ENCODE measurements around the gene CACHD1. TPM values are rescaled to one million over a fixed set of nuclear protein-coding genes. Genes with fewer than 3 reads are reported as not detected.

The CACHD1 gene
- total and polyA plus RNA-seq, 2 of the 8 experiments (the other 6 are each of a cell fraction or from before 2014, with no cell fraction given): 22.2 to 42.5 TPM

DNA sequence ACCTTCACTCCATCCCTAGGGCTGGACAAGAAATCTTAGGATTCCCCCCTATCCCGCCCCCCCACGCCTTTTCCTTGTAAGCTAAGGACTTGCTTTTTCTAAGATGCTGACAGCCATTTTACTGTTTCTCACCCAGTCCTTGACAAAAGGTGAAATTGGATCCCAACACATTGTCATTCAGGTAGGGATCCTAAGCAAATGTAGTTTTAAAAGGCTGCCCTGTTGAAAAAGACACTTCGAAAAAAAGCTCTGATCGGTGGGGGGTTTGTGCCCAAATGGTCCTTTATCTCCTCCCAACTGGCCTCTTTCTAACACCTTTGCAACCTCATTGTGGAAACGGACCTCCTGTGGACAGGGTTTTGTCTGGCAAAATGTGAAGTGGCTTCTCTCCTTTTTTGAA, 2.9 kb downstream of the CACHD1 start:
- H2BK12ac ChIP-seq (ENCODE audit: low read depth, low read length): no peak overlapping the region
- H2AK5ac ChIP-seq (ENCODE audit: low read depth, low read length): no peak overlapping the region
- H3K4me3 ChIP-seq (ENCODE audit: extremely low read depth in 1 of 4, insufficient read depth in 2 of 4, low read depth in 3 of 4, low read length in 4 of 4): peak overlapping the region; percentile 76 to 94 (median 90)
- peak; percentile 100 for FAIRE-seq
- H3K27ac ChIP-seq (ENCODE audit: low read depth, low read length): 0 out of 2 replicates have a peak overlapping the region, but pooled peaks have one; percentile 12
- H3K9ac ChIP-seq (replicated peaks in 1 of 4; ENCODE audit: extremely low read depth in 1 of 4, low read depth in 3 of 4, low read length in 3 of 4): no peak overlapping the region
- no peak overlapping the region for H2BK20ac ChIP-seq (ENCODE audit: low read length)
- no peak overlapping the region for H3K56ac ChIP-seq (replicated peaks; ENCODE audit: insufficient read length, low read depth, low read length)
- peaks cover 14 to 31% (median 21%) of the 10 kb centered on the region in 4 experiments for H3K4me1 ChIP-seq (replicated peaks in 1 of 4; ENCODE audit: control insufficient read depth in 3 of 4, insufficient read depth in 4 of 4, low read length in 3 of 4)
- 1% methylated on average over 5 of the region's 5 CpGs; no CpG with 5 or more reads in 1 of the 2 experiments for WGBS, 2 experiments (ENCODE audit: extremely low coverage in 1 of 2, insufficient coverage in 1 of 2, insufficient read length in 1 of 2, insufficient replicate concordance in 2 of 2, low coverage in 1 of 2, low lambda C conversion rate in 2 of 2, missing lambda C conversion rate in 1 of 2)
- H3K27me3 ChIP-seq (replicated peaks in 1 of 4; ENCODE audit: control insufficient read depth in 3 of 4, extremely low read depth in 1 of 4, insufficient read depth in 3 of 4, low read length in 3 of 4): peaks cover 0 to 9% (median 2%) of the 10 kb centered on the region in 4 experiments; a peak in 3 of 7 replicates
- H3K4me2 ChIP-seq (ENCODE audit: insufficient read depth in 1 of 2, low read depth in 2 of 2, low read length in 2 of 2): peak overlapping the region; percentile 77 to 81
- no peak overlapping the region for H3K23ac ChIP-seq (ENCODE audit: insufficient read length)
- H3K79me2 ChIP-seq (ENCODE audit: control insufficient read depth in 1 of 2, insufficient read depth in 2 of 2, low read length in 2 of 2): peaks cover 27 to 64% of the 10 kb centered on the region in 2 experiments
- no peak overlapping the region for H2BK120ac ChIP-seq (replicated peaks; ENCODE audit: low read depth, low read length)
- H3K79me1 ChIP-seq (ENCODE audit: low read depth, low read length): no peaks in the 10 kb centered on the region; the same call in 1 of the 2 replicates
- CTCF ChIA-PET (ENCODE audit: partially characterized antibody): interaction anchor here (1.0 to 1.3 kb wide), 2 partner anchors 20 to 27 kb away, joined by 4 to 6 read pairs; no protein-coding TSS in a partner anchor
- H3K36me3 ChIP-seq (ENCODE audit: control insufficient read depth in 2 of 4, insufficient read depth in 4 of 4, low read length in 3 of 4): peaks cover 0 to 6% (median 0%) of the 10 kb centered on the region in 4 experiments; a peak in 1 of 8 replicates
- no peak overlapping the region for H3K4ac ChIP-seq (replicated peaks; ENCODE audit: insufficient read length, low read depth, low read length)
- POLR2A ChIA-PET (ENCODE audit: partially characterized antibody): interaction anchor here (0.8 to 3.6 kb wide), 11 partner anchors 10 to 271 kb away, joined by 3 to 27 read pairs (median 3); no protein-coding TSS in a partner anchor
- no peak overlapping the region for H4K91ac ChIP-seq (replicated peaks; ENCODE audit: insufficient read length, low read length)
- no peak overlapping the region for H2BK15ac ChIP-seq (ENCODE audit: low read length)
- H3K14ac ChIP-seq (ENCODE audit: insufficient read length): no peak overlapping the region
- no peak overlapping the region for H4K5ac ChIP-seq (ENCODE audit: insufficient read length, low read depth, low read length)
- no peak overlapping the region for H2AFZ ChIP-seq (ENCODE audit: low read length)
- no peak overlapping the region for H4K8ac ChIP-seq (ENCODE audit: extremely low read depth, insufficient read depth, low read length)
- H3K23me2 ChIP-seq (ENCODE audit: low read depth, low read length): peaks cover 24% of the 10 kb centered on the region
- peak; percentile 77 to 89 for DNase-seq (ENCODE audit: low read depth in 1 of 2, low spot score in 2 of 2)
- H3K18ac ChIP-seq (ENCODE audit: extremely low read depth, low read length): no peak overlapping the region
- H4K20me1 ChIP-seq (replicated peaks in 1 of 2; ENCODE audit: control insufficient read depth in 1 of 2, insufficient read depth in 2 of 2, low read length in 2 of 2): peaks cover 0 to 13% of the 10 kb centered on the region in 2 experiments
- H3K9me3 ChIP-seq (ENCODE audit: insufficient read depth in 2 of 2, low read depth in 1 of 2, low read length in 1 of 2): no peaks in the 10 kb centered on the region
- no peak overlapping the region for H2BK5ac ChIP-seq (ENCODE audit: low read depth, low read length)
- TF ChIP-seq EGR1 (IDR thresholded peaks at IDR 0.05; ENCODE audit: borderline replicate concordance, low read depth, low read length): no peak
- TF ChIP-seq BRCA1 (IDR thresholded peaks at IDR 0.05; ENCODE audit: low read depth, low read length): no peak
- TF ChIP-seq SP2 (IDR thresholded peaks at IDR 0.05; ENCODE audit: low read length): no peak
- TF ChIP-seq RNF2 (IDR thresholded peaks at IDR 0.05; ENCODE audit: borderline replicate concordance, low read depth, low read length, missing control alignments, poor library complexity, severe bottlenecking): no peak
- no peak for TF ChIP-seq JUND (IDR thresholded peaks at IDR 0.05; ENCODE audit: low read length)
- TF ChIP-seq TAF1 (IDR thresholded peaks at IDR 0.05; ENCODE audit: low read depth, low read length): no peak
- TF ChIP-seq, protein P1, sequence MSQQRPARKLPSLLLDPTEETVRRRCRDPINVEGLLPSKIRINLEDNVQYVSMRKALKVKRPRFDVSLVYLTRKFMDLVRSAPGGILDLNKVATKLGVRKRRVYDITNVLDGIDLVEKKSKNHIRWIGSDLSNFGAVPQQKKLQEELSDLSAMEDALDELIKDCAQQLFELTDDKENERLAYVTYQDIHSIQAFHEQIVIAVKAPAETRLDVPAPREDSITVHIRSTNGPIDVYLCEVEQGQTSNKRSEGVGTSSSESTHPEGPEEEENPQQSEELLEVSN (IDR thresholded peaks at IDR 0.05): no peak
- peak in 1 of 2 experiments; percentile 68; a peak in 1 of 4 replicates for TF ChIP-seq HDAC2 (IDR thresholded peaks at IDR 0.05; ENCODE audit: borderline replicate concordance in 1 of 2, low read depth in 2 of 2, low read length in 2 of 2)
- TF ChIP-seq SIX5 (IDR thresholded peaks at IDR 0.05; ENCODE audit: low read depth, low read length): peak; percentile 24; the same call in 1 of the 2 replicates
- no peak for TF ChIP-seq SAP30 (IDR thresholded peaks at IDR 0.05; ENCODE audit: insufficient read depth, insufficient replicate concordance, low read length)
- no peak for TF ChIP-seq CREB1 (IDR thresholded peaks at IDR 0.05)
- TF ChIP-seq, protein P2, sequence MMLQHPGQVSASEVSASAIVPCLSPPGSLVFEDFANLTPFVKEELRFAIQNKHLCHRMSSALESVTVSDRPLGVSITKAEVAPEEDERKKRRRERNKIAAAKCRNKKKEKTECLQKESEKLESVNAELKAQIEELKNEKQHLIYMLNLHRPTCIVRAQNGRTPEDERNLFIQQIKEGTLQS (IDR thresholded peaks at IDR 0.05; ENCODE audit: insufficient read depth, low read depth, low read length): no peak

Data from H1 (cell line).